Midbrain (tissue), 1 donor: ENCODE data around the gene SRSF4.

ENCODE experiments used
- DNase-seq: peaks from one replicate; lab custom pipeline; 2025; lab: John Stamatoyannopoulos, UW

Gene SRSF4

GRCh38 chr1:29200906-29201594, 19.4 kb upstream of the SRSF4 start:
- DNase-seq, result no peak

DNA sequence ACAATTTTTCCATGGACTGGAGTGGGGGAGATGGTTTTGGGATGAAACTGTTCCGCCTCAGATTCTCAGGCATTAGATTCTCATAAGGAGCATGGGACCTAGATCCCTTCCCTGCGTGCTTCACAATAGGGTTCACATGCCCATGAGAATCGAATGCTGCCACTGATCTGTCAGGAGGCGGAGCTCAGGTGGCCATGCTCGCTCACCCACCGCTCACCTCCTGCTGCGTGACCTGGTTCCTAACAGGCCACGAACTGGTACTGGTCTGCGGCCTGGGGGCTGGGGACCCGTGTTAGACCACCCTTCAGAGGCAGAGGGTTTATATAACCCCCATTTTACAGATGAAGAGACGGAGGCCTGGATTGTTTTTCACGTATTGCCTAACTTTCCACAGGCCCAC, 16.3 kb upstream of the SRSF4 start:
- DNase-seq, result no peak

DNA sequence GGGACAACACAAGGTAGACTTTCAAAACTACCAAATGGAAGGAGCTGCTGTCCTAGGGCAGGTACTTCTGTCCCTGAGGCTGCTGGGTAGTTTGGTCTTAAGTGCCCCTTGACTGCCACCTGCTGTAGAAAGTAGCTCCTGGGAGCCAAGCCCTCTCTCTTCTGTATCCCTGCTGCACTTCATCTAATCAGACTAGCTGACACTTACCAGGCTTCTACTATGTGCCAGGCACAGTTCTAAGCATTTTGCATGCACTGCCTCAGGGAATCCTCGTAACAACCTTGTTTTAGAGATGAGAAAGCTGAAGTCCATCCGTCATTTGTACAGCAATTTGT, 15.9 kb upstream of the SRSF4 start:
- no peak for DNase-seq

GRCh38 chr1:29196863-29197589, 15.3 kb upstream of the SRSF4 start:
- DNase-seq, result no peak

- no peak for DNase-seq
These were observed 14.2 kb upstream of the SRSF4 start for GRCh38 chr1:29195881-29196291.

GRCh38 chr1:29193879-29194455, 12.3 kb upstream of the SRSF4 start:
- no peak for DNase-seq

DNA sequence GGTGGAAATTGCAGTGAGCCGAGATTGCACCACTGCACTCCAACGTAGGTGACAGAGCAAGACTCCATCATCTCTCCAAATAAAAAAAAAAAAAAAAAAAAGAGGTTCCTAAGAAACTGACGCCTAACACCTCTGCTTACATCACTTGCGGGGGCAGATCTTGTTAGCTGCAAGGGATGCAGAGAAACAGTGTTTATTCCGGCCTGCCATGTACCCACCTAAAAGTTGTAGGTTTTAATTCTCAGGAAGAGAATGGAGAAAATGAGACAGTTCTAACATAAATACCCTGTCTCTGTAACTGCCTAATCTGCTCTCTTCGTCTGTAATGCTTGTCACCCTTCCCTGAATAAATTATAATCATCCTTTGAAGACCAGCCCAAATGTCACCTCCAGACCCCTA, 9.0 kb upstream of the SRSF4 start:
- DNase-seq, result no peak

DNA sequence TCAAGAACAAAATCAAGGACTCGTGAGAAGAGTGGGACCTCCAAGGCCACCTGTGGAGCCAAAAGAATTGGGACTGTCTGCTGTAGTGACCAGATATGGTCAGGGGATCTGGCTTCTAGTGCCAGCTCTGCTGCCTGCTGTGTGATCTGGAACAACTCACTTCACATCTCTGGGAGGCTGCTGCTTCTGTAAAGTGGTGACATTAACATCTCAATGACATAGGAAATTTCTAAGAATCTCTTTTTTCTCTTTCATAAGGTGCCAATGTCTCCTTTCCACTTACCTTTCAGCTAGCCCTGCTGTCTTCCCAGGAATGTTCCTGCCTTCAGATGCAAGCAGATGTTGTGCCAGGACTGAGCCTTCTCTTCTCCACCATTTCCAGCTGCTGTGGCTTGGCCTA, 5.0 kb upstream of the SRSF4 start:
- DNase-seq, result no peak

GRCh38 chr1:29186252-29186651, 4.6 kb upstream of the SRSF4 start:
- no peak for DNase-seq

DNA sequence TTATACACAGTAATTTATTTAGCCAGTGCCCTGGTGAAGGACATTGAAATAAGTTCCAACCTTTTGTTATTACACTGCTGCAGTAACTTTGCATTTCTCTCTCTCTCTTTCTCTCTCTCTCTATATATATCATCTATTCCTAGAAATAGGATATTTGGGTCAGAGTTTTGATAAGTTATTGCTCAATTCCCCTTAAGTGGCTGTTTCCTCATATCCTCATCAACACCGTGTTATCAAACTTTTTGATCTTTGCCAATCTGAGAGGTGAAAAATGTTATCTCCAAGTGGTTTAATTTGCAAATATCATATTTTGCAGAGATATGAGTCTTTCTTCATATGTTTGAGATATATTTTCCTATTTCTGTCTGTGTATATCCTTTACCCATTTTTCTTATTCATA, 1.6 kb upstream of the SRSF4 start:
- DNase-seq, result no peak

DNA sequence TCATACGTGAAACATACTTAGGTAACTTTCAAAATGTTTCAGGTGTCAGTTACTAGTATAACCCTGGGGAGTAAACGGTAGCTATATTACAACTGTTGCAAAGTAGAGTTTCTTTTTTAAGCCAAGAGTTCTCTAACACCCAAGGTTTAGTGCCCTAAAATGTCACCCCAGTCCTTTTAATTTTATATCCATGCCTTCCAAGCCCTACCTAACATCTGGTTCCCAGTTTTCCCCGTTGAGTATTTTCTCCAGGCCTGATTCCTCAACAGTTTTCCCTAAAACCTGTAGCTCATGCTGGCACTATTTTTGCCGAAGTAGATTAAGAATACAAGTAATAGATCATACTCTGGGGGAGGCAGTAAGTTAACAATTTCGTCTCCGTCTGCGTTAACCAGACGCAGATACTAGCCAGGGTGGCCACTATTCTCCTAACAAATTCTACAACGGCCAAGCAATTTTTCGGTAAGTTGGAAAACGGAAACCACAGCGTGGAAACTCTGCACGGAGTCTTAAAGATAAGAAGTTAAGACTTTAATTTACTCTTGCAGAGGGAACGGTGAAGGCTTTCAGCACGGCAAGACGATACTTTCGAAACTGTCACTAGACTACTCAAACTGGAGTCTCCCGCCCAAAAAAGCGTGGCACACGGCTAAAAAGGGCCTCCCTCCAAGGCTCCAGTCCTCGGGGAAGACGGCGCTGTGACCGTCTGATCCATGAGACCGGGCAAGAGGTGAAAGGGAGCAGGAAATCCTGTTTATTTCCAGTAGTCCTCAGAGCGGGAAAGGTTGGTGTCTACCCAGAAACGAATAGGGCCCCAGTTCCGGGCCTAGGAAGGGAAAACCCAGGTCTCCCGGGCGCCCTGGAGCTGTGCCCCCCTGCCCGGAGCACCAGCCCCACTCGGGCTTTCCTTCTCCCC, 945 bp downstream of the SRSF4 start:
- DNase-seq, result no peak

DNA sequence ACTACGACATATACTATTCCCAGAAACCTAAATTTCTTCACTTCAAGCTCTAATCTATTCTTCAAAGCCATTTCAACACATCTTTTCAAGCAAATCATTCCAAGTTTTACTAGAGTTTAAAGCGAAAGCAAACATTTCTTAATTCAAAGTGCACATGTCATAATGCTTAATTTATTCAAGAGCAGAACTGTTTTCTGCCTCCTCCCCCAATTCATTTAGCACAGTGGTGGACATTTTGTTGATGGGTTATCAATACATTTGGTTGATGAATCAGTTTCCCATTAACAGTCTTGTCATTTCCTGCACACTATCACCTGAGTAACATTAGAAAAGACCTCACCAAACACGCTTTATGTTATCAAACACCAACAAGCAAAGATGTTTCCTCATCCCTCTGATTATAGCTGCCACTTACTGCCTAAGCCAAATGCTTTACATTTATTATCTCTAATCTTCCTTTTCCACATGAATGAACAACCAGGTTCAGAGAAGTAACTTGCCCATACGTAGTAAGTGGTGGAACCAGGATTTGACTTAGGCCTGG, 2.0 kb downstream of the SRSF4 start:
- no peak for DNase-seq

GRCh38 chr1:29177022-29177705, 4.5 kb downstream of the SRSF4 start:
- no peak for DNase-seq

GRCh38 chr1:29176576-29176975, 5.1 kb downstream of the SRSF4 start:
- DNase-seq, result no peak

GRCh38 chr1:29172415-29172939, 9.2 kb downstream of the SRSF4 start:
- DNase-seq, result no peak

GRCh38 chr1:29171521-29171920, 10.2 kb downstream of the SRSF4 start:
- no peak for DNase-seq

- DNase-seq, result no peak
These were observed 10.6 kb downstream of the SRSF4 start for GRCh38 chr1:29171089-29171488.

DNA sequence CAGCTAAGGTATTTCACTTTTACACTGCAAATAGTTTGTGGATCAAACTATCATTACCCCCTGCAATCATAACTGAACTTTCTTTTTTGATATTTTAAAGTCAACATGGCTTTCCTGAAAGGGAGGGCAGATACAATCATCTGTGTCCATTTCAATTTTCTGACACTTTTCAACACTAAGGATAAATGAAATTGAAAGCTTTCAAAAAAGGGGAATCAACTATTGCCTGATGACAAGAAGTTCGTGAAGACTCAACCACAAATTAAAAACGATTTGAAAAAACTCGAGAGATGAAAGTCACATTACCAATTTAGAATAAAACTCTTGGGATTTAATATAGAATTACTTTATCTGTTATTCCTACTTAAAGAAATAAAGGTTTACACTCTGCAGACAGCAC, 11.7 kb downstream of the SRSF4 start:
- no peak for DNase-seq

- DNase-seq, result no peak
These were observed 13.8 kb downstream of the SRSF4 start for GRCh38 chr1:29167904-29168303.

- no peak for DNase-seq
These were observed 15.3 kb downstream of the SRSF4 start for GRCh38 chr1:29166291-29166878.

DNA sequence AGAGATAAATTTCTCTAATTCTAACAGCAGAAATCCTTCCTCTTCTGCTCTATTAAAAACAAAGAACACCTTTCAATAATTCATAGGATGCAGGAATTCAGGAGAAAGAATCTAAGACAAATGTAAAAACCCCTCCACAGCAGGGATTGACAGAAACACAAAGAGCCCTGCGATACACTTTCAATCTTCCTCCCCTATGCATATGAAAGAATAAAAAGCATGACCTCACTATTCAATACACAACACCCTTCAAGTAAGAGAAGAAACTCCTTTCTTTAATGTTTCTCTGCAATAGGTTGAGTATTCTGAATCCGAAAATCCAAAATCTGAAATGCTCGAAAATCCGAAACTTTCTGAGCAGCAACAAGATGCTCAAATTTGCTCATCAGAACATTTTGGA, 17.1 kb downstream of the SRSF4 start:
- DNase-seq, result no peak
